IMR-90 (cell line): ENCODE measurements around the gene MTUS2. TPM values are rescaled to one million over a fixed set of nuclear protein-coding genes. Genes with fewer than 3 reads are reported as not detected.

ENCODE experiments used
- ATAC-seq: fragments of 200-7000 bp; cut with Tn5 transposase; 2 replicates; pipeline ENCODE4 v1.9.1; 2020; ENCODE audit warnings: low read depth, mild to moderate bottlenecking, moderate library complexity
- BruUV-seq: library from RNA; stranded (reverse); fragments of 400-500 nt; replicated peaks from 2 replicates; lab custom pipeline; 2021; lab: Mats Ljungman, UMichigan
- CTCF ChIA-PET: fragments of 300-600 bp; formaldehyde crosslinking; extraction: SDS; loops from one replicate; lab custom pipeline; 2021; ENCODE audit warnings: antibody characterized with exemption; lab: Yijun Ruan, JAX
- POLR2A ChIA-PET: fragments of 300-600 bp; sonication (Branson Sonifier 250); formaldehyde crosslinking; loops from one replicate; lab custom pipeline; 2022; ENCODE audit warnings: antibody characterized with exemption; ENCODE audit not compliant: unreplicated experiment; lab: Charles Lee
- DNase-seq: peaks from one replicate; pipeline ENCODE4 v3.0.0; 2013
- H2AFZ ChIP-seq: replicated peaks from 2 replicates; pipeline ENCODE3; 2013; ENCODE audit warnings: low read length, mild to moderate bottlenecking; ENCODE audit not compliant: poor library complexity
- H2AK5ac ChIP-seq: 2 replicates; pipeline ENCODE4 v1.6.1; 2013; ENCODE audit warnings: low read depth, low read length, inconsistent platforms
- H2AK9ac ChIP-seq: replicated peaks from 2 replicates; pipeline ENCODE3; 2013; ENCODE audit warnings: mild to moderate bottlenecking, low read depth, low read length, moderate library complexity; ENCODE audit not compliant: poor library complexity
- H2BK120ac ChIP-seq: 2 replicates; pipeline ENCODE4 v1.6.1; 2013; ENCODE audit warnings: low read depth, low read length, inconsistent platforms
- H2BK15ac ChIP-seq: 3 replicates; pipeline ENCODE4 v1.6.1; 2013; ENCODE audit warnings: low read depth, low read length, inconsistent platforms
- H2BK20ac ChIP-seq: 2 replicates; pipeline ENCODE4 v1.6.1; 2013; ENCODE audit warnings: low read depth, mild to moderate bottlenecking, inconsistent platforms, low read length, moderate library complexity
- H2BK5ac ChIP-seq: 2 replicates; pipeline ENCODE4 v1.6.1; 2013; ENCODE audit warnings: mild to moderate bottlenecking, low read depth, low read length, inconsistent platforms; ENCODE audit not compliant: poor library complexity, severe bottlenecking
- H3K14ac ChIP-seq: replicated peaks from 2 replicates; pipeline ENCODE4 v1.6.1; 2013; ENCODE audit warnings: low read depth, low read length, inconsistent platforms
- H3K18ac ChIP-seq: 2 replicates; pipeline ENCODE4 v1.6.1; 2013; ENCODE audit warnings: low read depth, low read length, control low read depth
- H3K23ac ChIP-seq: 2 replicates; pipeline ENCODE4 v1.6.1; 2013; ENCODE audit warnings: low read depth, low read length, inconsistent platforms
- H3K27ac ChIP-seq: 2 replicates; pipeline ENCODE4 v1.5.1; 2013; ENCODE audit warnings: mild to moderate bottlenecking, control low read depth, low read length; ENCODE audit not compliant: insufficient read depth
- H3K27me3 ChIP-seq: 2 replicates; pipeline ENCODE4 v1.6.1; 2013; ENCODE audit warnings: low read length; ENCODE audit not compliant: control insufficient read depth, insufficient read depth
- H3K36me3 ChIP-seq: 2 replicates; pipeline ENCODE4 v1.6.1; 2013; ENCODE audit warnings: low read length, mixed read lengths; ENCODE audit not compliant: control insufficient read depth, insufficient read depth
- H3K4ac ChIP-seq: 2 replicates; pipeline ENCODE4 v1.6.1; 2013; ENCODE audit warnings: low read depth, low read length, inconsistent platforms
- H3K4me1 ChIP-seq: 2 replicates; pipeline ENCODE4 v1.6.1; 2013; ENCODE audit warnings: low read length, mixed read lengths; ENCODE audit not compliant: control insufficient read depth, insufficient read depth
- H3K4me2 ChIP-seq: 2 replicates; pipeline ENCODE4 v1.6.1; 2013; ENCODE audit warnings: low read depth, mild to moderate bottlenecking, control low read depth, low read length, moderate library complexity
- H3K4me3 ChIP-seq: 2 replicates; pipeline ENCODE4 v1.5.1; 2013; ENCODE audit warnings: low read depth, mild to moderate bottlenecking, control low read depth, low read length, moderate library complexity; ENCODE audit not compliant: insufficient read depth
- H3K56ac ChIP-seq: 2 replicates; pipeline ENCODE4 v1.6.1; 2013; ENCODE audit warnings: low read length, inconsistent platforms; ENCODE audit not compliant: insufficient read depth; ENCODE audit errors: extremely low read depth
- H3K79me1 ChIP-seq, 2 experiments: 2 replicates each; pipeline ENCODE4 v1.6.1; 2013; ENCODE audit warnings: low read length in 2 of 2, inconsistent platforms in 1 of 2, low read depth in 1 of 2
- H3K9ac ChIP-seq: 2 replicates; pipeline ENCODE4 v1.6.1; 2013; ENCODE audit warnings: low read depth, low read length, control low read depth
- H3K9me1 ChIP-seq: 2 replicates; pipeline ENCODE4 v1.6.1; 2013; ENCODE audit warnings: low read length, inconsistent platforms; ENCODE audit not compliant: insufficient read depth
- H3K9me3 ChIP-seq: 2 replicates; pipeline ENCODE4 v1.6.1; 2013; ENCODE audit warnings: low read length; ENCODE audit not compliant: control insufficient read depth, insufficient read depth
- H4K20me1 ChIP-seq: 2 replicates; pipeline ENCODE4 v1.6.1; 2013; ENCODE audit warnings: low read length, inconsistent platforms; ENCODE audit not compliant: insufficient read depth
- H4K5ac ChIP-seq: 2 replicates; pipeline ENCODE4 v1.6.1; 2013; ENCODE audit warnings: mild to moderate bottlenecking, low read depth, low read length, control low read depth
- H4K8ac ChIP-seq, 2 experiments: 2 replicates each; pipeline ENCODE4 v1.6.1; 2013; ENCODE audit warnings: low read depth in 2 of 2, low read length in 2 of 2, control low read depth in 1 of 2, inconsistent platforms in 1 of 2
- H4K91ac ChIP-seq: 2 replicates; pipeline ENCODE4 v1.6.1; 2013; ENCODE audit warnings: low read depth, low read length, inconsistent platforms; ENCODE audit not compliant: insufficient read depth
- CTCF ChIP-seq: conservative IDR thresholded peaks from 2 replicates; pipeline ENCODE4 v1.5.1; 2012; ENCODE audit warnings: mild to moderate bottlenecking, low read depth, low read length, improper control_type of control experiment
- MAZ ChIP-seq: IDR thresholded peaks from 2 replicates; pipeline ENCODE4 v1.6.1; 2012; ENCODE audit warnings: low read depth, mild to moderate bottlenecking, low read length, improper control_type of control experiment, moderate library complexity, borderline replicate concordance
- RCOR1 ChIP-seq: IDR thresholded peaks from 2 replicates; pipeline ENCODE4 v1.6.1; 2012; ENCODE audit warnings: mild to moderate bottlenecking, low read length, improper control_type of control experiment; ENCODE audit not compliant: insufficient replicate concordance
- WGBS, 2 experiments: methylation state at CpG; one replicate each; pipeline versions ENCODE4 v1.1.5 to v1.1.7; 2013; ENCODE audit warnings: missing lambda C conversion rate in 2 of 2; ENCODE audit not compliant: insufficient read length in 1 of 2; ENCODE audit errors: extremely low coverage in 2 of 2; 5-methylcytosine and 5-hydroxymethylcytosine counted together
- dilution Hi-C: fragments of 300-500 bp; cut with HindIII; formaldehyde crosslinking; loops from one replicate; pipeline ENCODE4 v1.14.3; 2018; ENCODE audit warnings: low sequenced_read_pairs; ENCODE audit not compliant: unreplicated experiment
- in situ Hi-C: fragments of 300-500 bp; cut with MboI; formaldehyde crosslinking; loops from 3 replicates; pipeline ENCODE4 v1.14.3; 2019; ENCODE audit warnings: low sequenced_read_pairs, inconsistent platforms, mixed read lengths
- intact Hi-C: fragments of 100-400 bp; cut with micrococcal nuclease; formaldehyde crosslinking; loops from 2 replicates; pipeline ENCODE4 v1.10.0; 2022
- polyA plus RNA-seq, 3 experiments: library from polyadenylated mRNA; depleted of rRNA; stranded (reverse); fragments of >200 nt; gene quantifications; 2 replicates each; pipeline ENCODE4 v1.2.3, GENCODE V29; 2012; ENCODE audit warnings: low replicate concordance in 1 of 3
- total RNA-seq: library from RNA; depleted of rRNA; stranded (reverse); fragments of >200 nt; gene quantifications from 2 replicates; pipeline ENCODE4 v1.2.3, GENCODE V29; 2012

Gene MTUS2
- total and polyA plus RNA-seq, 2 of the 4 experiments (the other 2 are of a cell fraction) = under 0.01 to 0.02 TPM

GRCh38 chr13:29000826-29001225, 180.7 kb downstream of the MTUS2 start:
- Histone ChIP-seq H2BK5ac (no peak overlapping the region), H3K4me3 (no peak overlapping the region), H3K23ac (no peak overlapping the region), H3K18ac (no peak overlapping the region), H4K5ac (no peak overlapping the region), H2AFZ (no peak overlapping the region), H3K27me3 (no peaks in the 10 kb centered on the region), H3K9ac (no peak overlapping the region), H2BK120ac (no peak overlapping the region), H2AK9ac (no peak overlapping the region), H4K20me1 (no peaks in the 10 kb centered on the region), H2BK20ac (no peak overlapping the region), H3K79me1 (no peaks in the 10 kb centered on the region), H3K9me1 (no peaks in the 10 kb centered on the region), H3K36me3 (no peaks in the 10 kb centered on the region), H2BK15ac (no peak overlapping the region), H3K4me2 (no peak overlapping the region), H3K56ac (no peak overlapping the region), H3K4ac (no peak overlapping the region), H4K8ac (no peak overlapping the region), H3K27ac (no peak overlapping the region), H2AK5ac (no peak overlapping the region), H3K9me3 (peaks cover 10% of the 10 kb centered on the region; the same call in 1 of the 2 replicates), H4K91ac (no peak overlapping the region), H3K4me1 (no peaks in the 10 kb centered on the region), H3K14ac (no peak overlapping the region)
- ChIA-PET POLR2A (no interaction called here), CTCF (no interaction called here)
- intact Hi-C loops (no loop called here), in situ Hi-C loops (no loop called here), dilution Hi-C loops (no loop called here)
- ATAC-seq = no peak
- TF ChIP-seq CTCF = no peak
- TF ChIP-seq MAZ = no peak
- no peak for TF ChIP-seq RCOR1
- BruUV-seq = no TSS peak
- no CpG with 5 or more reads among the region's 3 CpGs for WGBS, 2 experiments
- no peak for DNase-seq
